ENCODE data around the gene SDSL. TPM values are rescaled to one million over a fixed set of nuclear protein-coding genes. Genes with fewer than 3 reads are reported as not detected.

Gene SDSL
- total and polyA plus RNA-seq, 10 of the 15 experiments (the other 5 are each of a cell fraction or from before 2014, with no cell fraction given), result 0.18 to 4.4 (median 1.0) TPM

- 0 out of 2 replicates have a peak, but pooled peaks have one; percentile 21 for TF ChIP-seq NR2F1 (conservative IDR thresholded peaks at IDR 0.05)
- TF ChIP-seq, protein P1, sequence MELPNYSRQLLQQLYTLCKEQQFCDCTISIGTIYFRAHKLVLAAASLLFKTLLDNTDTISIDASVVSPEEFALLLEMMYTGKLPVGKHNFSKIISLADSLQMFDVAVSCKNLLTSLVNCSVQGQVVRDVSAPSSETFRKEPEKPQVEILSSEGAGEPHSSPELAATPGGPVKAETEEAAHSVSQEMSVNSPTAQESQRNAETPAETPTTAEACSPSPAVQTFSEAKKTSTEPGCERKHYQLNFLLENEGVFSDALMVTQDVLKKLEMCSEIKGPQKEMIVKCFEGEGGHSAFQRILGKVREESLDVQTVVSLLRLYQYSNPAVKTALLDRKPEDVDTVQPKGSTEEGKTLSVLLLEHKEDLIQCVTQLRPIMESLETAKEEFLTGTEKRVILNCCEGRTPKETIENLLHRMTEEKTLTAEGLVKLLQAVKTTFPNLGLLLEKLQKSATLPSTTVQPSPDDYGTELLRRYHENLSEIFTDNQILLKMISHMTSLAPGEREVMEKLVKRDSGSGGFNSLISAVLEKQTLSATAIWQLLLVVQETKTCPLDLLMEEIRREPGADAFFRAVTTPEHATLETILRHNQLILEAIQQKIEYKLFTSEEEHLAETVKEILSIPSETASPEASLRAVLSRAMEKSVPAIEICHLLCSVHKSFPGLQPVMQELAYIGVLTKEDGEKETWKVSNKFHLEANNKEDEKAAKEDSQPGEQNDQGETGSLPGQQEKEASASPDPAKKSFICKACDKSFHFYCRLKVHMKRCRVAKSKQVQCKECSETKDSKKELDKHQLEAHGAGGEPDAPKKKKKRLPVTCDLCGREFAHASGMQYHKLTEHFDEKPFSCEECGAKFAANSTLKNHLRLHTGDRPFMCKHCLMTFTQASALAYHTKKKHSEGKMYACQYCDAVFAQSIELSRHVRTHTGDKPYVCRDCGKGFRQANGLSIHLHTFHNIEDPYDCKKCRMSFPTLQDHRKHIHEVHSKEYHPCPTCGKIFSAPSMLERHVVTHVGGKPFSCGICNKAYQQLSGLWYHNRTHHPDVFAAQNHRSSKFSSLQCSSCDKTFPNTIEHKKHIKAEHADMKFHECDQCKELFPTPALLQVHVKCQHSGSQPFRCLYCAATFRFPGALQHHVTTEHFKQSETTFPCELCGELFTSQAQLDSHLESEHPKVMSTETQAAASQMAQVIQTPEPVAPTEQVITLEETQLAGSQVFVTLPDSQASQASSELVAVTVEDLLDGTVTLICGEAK (IDR thresholded peaks at IDR 0.05; ENCODE audit: borderline replicate concordance), result peak; percentile 47; the same call in 1 of the 2 replicates
- 0 out of 2 replicates have a peak, but pooled peaks have one; percentile 35 for TF ChIP-seq RB1 (IDR thresholded peaks at IDR 0.05; ENCODE audit: borderline replicate concordance)
- peak; percentile 77 for TF ChIP-seq RELB (IDR thresholded peaks at IDR 0.05; ENCODE audit: low read depth)
- TF ChIP-seq IKZF2 (IDR thresholded peaks at IDR 0.05), result peak; percentile 86 to 91
- TF ChIP-seq, protein P2, sequence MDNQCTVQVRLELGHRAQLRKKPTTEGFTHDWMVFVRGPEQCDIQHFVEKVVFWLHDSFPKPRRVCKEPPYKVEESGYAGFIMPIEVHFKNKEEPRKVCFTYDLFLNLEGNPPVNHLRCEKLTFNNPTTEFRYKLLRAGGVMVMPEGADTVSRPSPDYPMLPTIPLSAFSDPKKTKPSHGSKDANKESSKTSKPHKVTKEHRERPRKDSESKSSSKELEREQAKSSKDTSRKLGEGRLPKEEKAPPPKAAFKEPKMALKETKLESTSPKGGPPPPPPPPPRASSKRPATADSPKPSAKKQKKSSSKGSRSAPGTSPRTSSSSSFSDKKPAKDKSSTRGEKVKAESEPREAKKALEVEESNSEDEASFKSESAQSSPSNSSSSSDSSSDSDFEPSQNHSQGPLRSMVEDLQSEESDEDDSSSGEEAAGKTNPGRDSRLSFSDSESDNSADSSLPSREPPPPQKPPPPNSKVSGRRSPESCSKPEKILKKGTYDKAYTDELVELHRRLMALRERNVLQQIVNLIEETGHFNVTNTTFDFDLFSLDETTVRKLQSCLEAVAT (IDR thresholded peaks at IDR 0.05), result peak; percentile 62; the same call in 1 of the 2 replicates
- no peak for TF ChIP-seq CBX5 (IDR thresholded peaks at IDR 0.05; ENCODE audit: low read depth)
- peak; percentile 41 for TF ChIP-seq BCL3 (IDR thresholded peaks at IDR 0.05; ENCODE audit: borderline replicate concordance, insufficient read depth, low read depth, low read length, poor library complexity, severe bottlenecking)
- TF ChIP-seq, protein P3, sequence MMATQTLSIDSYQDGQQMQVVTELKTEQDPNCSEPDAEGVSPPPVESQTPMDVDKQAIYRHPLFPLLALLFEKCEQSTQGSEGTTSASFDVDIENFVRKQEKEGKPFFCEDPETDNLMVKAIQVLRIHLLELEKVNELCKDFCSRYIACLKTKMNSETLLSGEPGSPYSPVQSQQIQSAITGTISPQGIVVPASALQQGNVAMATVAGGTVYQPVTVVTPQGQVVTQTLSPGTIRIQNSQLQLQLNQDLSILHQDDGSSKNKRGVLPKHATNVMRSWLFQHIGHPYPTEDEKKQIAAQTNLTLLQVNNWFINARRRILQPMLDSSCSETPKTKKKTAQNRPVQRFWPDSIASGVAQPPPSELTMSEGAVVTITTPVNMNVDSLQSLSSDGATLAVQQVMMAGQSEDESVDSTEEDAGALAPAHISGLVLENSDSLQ (IDR thresholded peaks at IDR 0.05), result peak; percentile 64
Observed at GRCh38 chr12:113422030-113422885, at the start of gene SDSL (continued).
